ENCODE results near the gene RCOR3. TPM values are rescaled to one million over a fixed set of nuclear protein-coding genes. Genes with fewer than 3 reads are reported as not detected.
A peak's percentile ranks its signal among the peaks of the same experiment; 100 is the strongest.
"Not testable (repeated sequence)": the region's sequence is repeated elsewhere in the genome, so short reads cannot be mapped to it uniquely, and the experiment has no call there.

Gene RCOR3
- total RNA-seq, 2 donors from 2014 or later, result 24.0 to 34.9 TPM

DNA sequence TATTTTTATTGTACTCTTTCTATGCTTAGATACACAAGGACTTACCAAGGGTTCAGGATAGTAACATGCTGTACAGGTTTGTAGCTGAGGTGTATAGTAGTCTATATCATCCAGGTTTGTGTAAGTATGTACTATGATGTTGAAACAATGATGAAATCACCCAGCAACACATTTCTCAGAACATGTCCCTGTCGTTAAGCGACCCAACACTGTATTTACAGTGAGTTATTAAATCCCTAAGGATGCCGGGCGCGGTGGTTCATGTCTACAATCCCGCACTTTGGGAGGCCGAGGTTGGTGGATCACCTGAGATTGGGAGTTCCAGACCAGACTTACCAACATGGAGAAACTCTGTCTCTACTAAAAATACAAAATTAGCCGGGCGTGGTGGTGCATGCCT, 21.6 kb upstream of the RCOR3 start:
- Histone ChIP-seq H3K4me1 (no peaks in the 10 kb centered on the region), H3K4me3 (no peak overlapping the region), H3K27me3 (no peaks in the 10 kb centered on the region), H3K27ac (no peak overlapping the region), H3K36me3 (no peaks in the 10 kb centered on the region), H3K9me3 (no peaks in the 10 kb centered on the region)
- TF ChIP-seq, protein P1, sequence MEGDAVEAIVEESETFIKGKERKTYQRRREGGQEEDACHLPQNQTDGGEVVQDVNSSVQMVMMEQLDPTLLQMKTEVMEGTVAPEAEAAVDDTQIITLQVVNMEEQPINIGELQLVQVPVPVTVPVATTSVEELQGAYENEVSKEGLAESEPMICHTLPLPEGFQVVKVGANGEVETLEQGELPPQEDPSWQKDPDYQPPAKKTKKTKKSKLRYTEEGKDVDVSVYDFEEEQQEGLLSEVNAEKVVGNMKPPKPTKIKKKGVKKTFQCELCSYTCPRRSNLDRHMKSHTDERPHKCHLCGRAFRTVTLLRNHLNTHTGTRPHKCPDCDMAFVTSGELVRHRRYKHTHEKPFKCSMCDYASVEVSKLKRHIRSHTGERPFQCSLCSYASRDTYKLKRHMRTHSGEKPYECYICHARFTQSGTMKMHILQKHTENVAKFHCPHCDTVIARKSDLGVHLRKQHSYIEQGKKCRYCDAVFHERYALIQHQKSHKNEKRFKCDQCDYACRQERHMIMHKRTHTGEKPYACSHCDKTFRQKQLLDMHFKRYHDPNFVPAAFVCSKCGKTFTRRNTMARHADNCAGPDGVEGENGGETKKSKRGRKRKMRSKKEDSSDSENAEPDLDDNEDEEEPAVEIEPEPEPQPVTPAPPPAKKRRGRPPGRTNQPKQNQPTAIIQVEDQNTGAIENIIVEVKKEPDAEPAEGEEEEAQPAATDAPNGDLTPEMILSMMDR (IDR thresholded peaks at IDR 0.05), result no peak
- DNase-seq (ENCODE audit: low spot score), result no peak

DNA sequence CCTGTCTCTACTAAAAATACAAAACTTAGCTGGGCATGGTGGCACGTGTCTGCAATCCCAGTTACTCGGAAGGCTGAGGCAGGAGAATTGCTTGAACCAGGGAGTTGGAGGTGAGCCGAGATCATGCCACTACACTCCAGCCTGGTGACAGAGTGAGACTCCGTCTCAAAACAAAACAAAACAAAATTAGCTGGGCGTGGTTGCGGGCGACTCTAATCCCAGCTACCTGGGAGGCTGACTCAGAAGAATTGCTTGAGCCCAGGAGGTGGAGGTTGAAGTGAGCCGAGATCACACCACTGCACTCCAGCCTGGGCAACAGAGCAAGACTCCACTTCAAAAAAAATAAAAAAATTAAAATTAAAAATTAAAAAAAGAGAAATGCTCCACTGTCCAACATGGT, 18.6 kb upstream of the RCOR3 start:
- DNase-seq (ENCODE audit: low spot score); H3K9me3 ChIP-seq; H3K36me3 ChIP-seq; H3K27me3 ChIP-seq; H3K4me1 ChIP-seq; H3K27ac ChIP-seq; H3K4me3 ChIP-seq: not testable (repeated sequence)

DNA sequence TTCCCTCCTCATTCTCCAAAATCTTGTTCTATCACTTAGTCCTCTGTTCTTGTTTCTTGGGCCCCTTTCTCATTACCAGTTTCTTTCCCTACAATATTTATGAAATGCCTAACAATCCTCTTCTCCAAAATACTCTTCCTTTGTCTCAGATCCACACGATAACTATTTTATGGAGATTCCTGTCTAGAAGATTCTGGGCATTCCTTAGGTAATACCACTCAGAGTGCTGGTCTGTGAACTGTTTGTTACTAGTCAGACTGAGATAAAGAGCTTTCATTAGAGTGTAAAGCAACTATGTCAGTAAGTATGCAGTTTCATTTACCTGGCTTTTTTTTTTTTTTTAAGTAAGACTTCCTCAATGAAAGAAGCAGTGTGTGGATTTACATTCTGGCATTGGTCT, 18.1 kb upstream of the RCOR3 start:
- Histone ChIP-seq H3K27ac (no peak overlapping the region), H3K36me3 (no peaks in the 10 kb centered on the region), H3K4me1 (no peaks in the 10 kb centered on the region), H3K27me3 (no peaks in the 10 kb centered on the region), H3K9me3 (no peaks in the 10 kb centered on the region), H3K4me3 (no peak overlapping the region)
- TF ChIP-seq, protein P1 (IDR thresholded peaks at IDR 0.05), result no peak
- no peak for DNase-seq (ENCODE audit: low spot score)

DNA sequence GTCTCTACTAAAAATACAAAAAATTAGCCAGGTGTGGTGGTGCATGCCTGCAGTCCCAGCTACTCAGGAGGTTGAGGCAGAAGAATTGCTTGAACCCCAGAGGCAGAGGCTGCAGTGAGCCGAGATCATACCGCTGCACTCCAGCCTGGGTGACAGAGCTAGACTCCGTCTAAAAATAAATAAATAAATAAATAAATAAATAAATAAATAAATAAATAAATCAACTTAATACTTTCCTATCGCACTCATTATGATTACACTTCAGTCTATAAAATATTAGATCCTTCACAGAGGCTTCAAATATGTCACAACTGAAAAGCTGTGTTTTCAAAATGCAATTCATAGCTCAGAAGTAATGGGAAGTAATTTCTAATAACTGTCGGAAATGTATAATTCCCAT, 15.5 kb upstream of the RCOR3 start:
- not testable (repeated sequence) for H3K36me3 ChIP-seq; H3K27me3 ChIP-seq; H3K4me3 ChIP-seq; H3K4me1 ChIP-seq; H3K9me3 ChIP-seq; H3K27ac ChIP-seq; DNase-seq (ENCODE audit: low spot score)

DNA sequence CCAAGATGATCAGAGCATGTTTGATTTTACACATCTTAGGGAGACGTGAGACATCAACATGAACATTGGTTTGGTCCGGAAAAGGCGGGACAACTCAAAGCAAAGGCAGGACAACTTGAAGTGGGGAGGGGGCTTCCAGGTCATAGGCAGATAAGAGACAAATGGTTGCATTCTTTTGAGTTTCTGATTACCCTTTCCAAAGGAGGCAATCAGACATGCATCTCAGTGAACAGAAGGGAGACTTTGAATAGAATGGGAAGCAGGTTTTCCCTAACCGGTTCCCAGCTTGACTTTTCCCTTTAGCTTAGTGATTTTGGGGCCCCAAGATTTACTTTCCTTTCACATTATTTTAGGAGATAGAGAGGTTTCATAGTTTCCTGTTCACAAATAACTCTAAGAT, 12.6 kb upstream of the RCOR3 start:
- H3K4me3 ChIP-seq; H3K9me3 ChIP-seq; H3K27me3 ChIP-seq; H3K4me1 ChIP-seq; H3K36me3 ChIP-seq; DNase-seq (ENCODE audit: low spot score); H3K27ac ChIP-seq: not testable (repeated sequence)

DNA sequence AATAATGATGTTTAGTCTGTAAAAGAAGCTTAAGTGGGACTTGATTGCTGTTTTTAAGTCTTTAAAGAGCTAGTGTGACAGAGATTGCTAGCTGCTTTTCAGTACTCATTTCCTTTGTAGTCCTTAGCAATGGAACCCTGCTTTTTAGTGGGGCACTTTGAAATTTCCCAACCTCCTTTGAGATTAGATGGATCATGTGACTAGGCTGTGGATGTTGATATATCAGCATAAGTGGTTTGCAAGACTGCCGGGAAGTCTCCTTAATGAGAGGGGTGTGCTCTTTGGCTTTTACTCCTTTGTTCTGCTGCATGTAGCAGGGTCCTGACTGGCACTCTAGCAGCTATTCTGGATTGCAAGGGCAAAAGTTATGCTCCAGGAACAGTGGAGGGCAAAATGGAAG, 11.2 kb upstream of the RCOR3 start:
- Histone ChIP-seq H3K9me3 (no peaks in the 10 kb centered on the region), H3K4me1 (no peaks in the 10 kb centered on the region), H3K27ac (no peak overlapping the region), H3K36me3 (no peaks in the 10 kb centered on the region), H3K4me3 (no peak overlapping the region), H3K27me3 (no peaks in the 10 kb centered on the region)
- TF ChIP-seq, protein P1 (IDR thresholded peaks at IDR 0.05), result no peak
- no peak for DNase-seq (ENCODE audit: low spot score)

DNA sequence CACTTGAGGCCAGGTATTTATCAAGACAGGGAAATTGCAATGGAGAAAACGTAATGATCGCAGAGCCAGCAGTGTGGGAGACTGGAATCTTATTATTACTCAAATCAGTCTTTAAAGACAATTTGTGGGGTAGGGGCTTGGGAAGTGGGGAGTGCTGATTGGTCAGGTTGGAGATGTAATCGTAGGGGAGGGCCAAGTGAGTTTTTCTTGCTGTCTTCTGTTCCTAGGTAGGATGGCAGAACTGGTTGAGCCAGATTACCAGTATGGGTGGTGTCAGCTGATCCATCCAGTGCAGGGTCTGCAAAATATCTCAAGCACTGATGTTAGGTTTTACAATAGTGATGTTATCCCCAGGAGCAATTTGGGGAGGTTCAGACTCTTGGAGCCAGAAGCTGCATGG, 9.6 kb upstream of the RCOR3 start:
- DNase-seq (ENCODE audit: low spot score); H3K36me3 ChIP-seq; H3K4me3 ChIP-seq; H3K9me3 ChIP-seq; H3K4me1 ChIP-seq; H3K27me3 ChIP-seq; H3K27ac ChIP-seq: not testable (repeated sequence)

DNA sequence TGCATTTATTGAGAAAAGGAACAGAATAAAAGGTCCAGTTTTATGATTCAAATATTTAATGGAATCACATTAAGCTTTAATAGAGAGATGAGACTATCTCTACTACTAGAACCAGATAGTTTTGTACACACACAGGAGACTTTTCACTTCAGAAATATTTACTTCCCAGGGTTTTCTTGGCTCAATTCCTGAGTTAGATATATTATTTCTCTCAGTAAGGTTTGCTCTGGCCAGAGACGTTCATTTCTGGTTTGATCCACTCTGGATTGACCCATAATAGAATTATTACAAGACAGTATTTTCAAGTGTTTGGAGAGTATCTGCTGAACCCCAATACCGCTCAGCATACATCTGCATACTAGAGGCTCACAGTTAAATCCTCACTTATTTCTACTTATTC, 1.3 kb upstream of the RCOR3 start:
- peaks cover 0 to 22% of the 10 kb centered on the region in 2 donors for H3K4me1 ChIP-seq
- TF ChIP-seq, protein P1 (IDR thresholded peaks at IDR 0.05), result no peak
- peak overlapping the region; percentile 97 for H3K4me3 ChIP-seq
- DNase-seq (ENCODE audit: low spot score), result no peak
- H3K27ac ChIP-seq, result peak overlapping the region; percentile 99
- no peaks in the 10 kb centered on the region for H3K9me3 ChIP-seq
- no peaks in the 10 kb centered on the region for H3K36me3 ChIP-seq
- no peaks in the 10 kb centered on the region for H3K27me3 ChIP-seq
